Naive thymus-derived CD4-positive, alpha-beta T cell (primary cell): ENCODE results near the gene ACADL. TPM values are rescaled to one million over a fixed set of nuclear protein-coding genes. Genes with fewer than 3 reads are reported as not detected.

Source experiments
- ATAC-seq: fragments of 150-1000 bp; cut with Tn5 transposase; 2 replicates; pipeline ENCODE4 v1.10.0; 2021; ENCODE audit warnings: mild to moderate bottlenecking, moderate library complexity
- CTCF ChIA-PET: fragments of 350-600 bp; sonication (Branson Sonifier 250); formaldehyde crosslinking; loops from one replicate; lab custom pipeline; 2021; ENCODE audit warnings: antibody characterized with exemption; lab: Charles Lee
- POLR2A ChIA-PET: fragments of 350-600 bp; sonication (Branson Sonifier 250); formaldehyde crosslinking; loops from one replicate; lab custom pipeline; 2021; ENCODE audit warnings: antibody characterized with exemption, inconsistent platforms; lab: Charles Lee
- DNase-seq, 9 donors: peaks; one replicate each; pipeline versions ENCODE4 v3.0.0 to v3.0.0-alpha.2; 2020 to 2022; ENCODE audit warnings: mixed read lengths in 1 of 9
- H3K27ac ChIP-seq: one replicate; pipeline ENCODE4 v1.7.0; 2013; ENCODE audit warnings: mild to moderate bottlenecking, low read depth, low read length, moderate library complexity
- H3K27me3 ChIP-seq, 2 donors: one replicate each; pipeline ENCODE4 v1.7.0; 2013; ENCODE audit warnings: low read length in 2 of 2, mild to moderate bottlenecking in 2 of 2, moderate library complexity in 2 of 2; ENCODE audit not compliant: control insufficient read depth in 2 of 2, insufficient read depth in 2 of 2
- H3K36me3 ChIP-seq, 3 experiments: 1 replicate in 2 of 3; 2 replicates in 1 of 3; pipeline ENCODE4 v1.7.0; 2013; ENCODE audit warnings: low read length in 3 of 3, mild to moderate bottlenecking in 3 of 3, moderate library complexity in 1 of 3; ENCODE audit not compliant: insufficient read depth in 3 of 3, control insufficient read depth in 2 of 3
- H3K4me1 ChIP-seq, 2 donors: one replicate each; pipeline ENCODE4 v1.7.0; 2013; ENCODE audit warnings: low read length in 2 of 2, mild to moderate bottlenecking in 2 of 2, moderate library complexity in 1 of 2; ENCODE audit not compliant: control insufficient read depth in 2 of 2, insufficient read depth in 2 of 2
- H3K4me3 ChIP-seq: 2 replicates; pipeline ENCODE4 v1.7.0; 2013; ENCODE audit warnings: mild to moderate bottlenecking, low read length
- H3K9me3 ChIP-seq, 3 experiments: 1 replicate in 2 of 3; 2 replicates in 1 of 3; pipeline ENCODE4 v1.7.0; 2013; ENCODE audit warnings: low read length in 3 of 3; ENCODE audit not compliant: control insufficient read depth in 2 of 3
- H3K27ac Mint-ChIP-seq, 9 donors: one replicate each; pipeline ENCODE4 v1.8.0; 2020 to 2022; ENCODE audit warnings: mixed read lengths in 9 of 9, mild to moderate bottlenecking in 8 of 9, moderate library complexity in 5 of 9, inconsistent platforms in 2 of 9
- H3K27me3 Mint-ChIP-seq, 5 donors: one replicate each; pipeline ENCODE4 v1.8.0; 2021 to 2022; ENCODE audit warnings: mixed read lengths in 5 of 5, mild to moderate bottlenecking in 1 of 5
- H3K36me3 Mint-ChIP-seq, 5 donors: one replicate each; pipeline ENCODE4 v1.8.0; 2020 to 2022; ENCODE audit warnings: mixed read lengths in 5 of 5, mild to moderate bottlenecking in 3 of 5, inconsistent platforms in 1 of 5
- H3K4me1 Mint-ChIP-seq, 7 donors: one replicate each; pipeline ENCODE4 v1.8.0; 2020 to 2022; ENCODE audit warnings: mixed read lengths in 7 of 7, mild to moderate bottlenecking in 3 of 7, inconsistent platforms in 1 of 7
- H3K4me3 Mint-ChIP-seq, 10 donors: one replicate each; pipeline ENCODE4 v1.8.0; 2020 to 2022; ENCODE audit warnings: mild to moderate bottlenecking in 10 of 10, mixed read lengths in 10 of 10, moderate library complexity in 6 of 10, inconsistent platforms in 2 of 10
- H3K9me3 Mint-ChIP-seq, 11 donors: one replicate each; pipeline ENCODE4 v1.8.0; 2020 to 2022; ENCODE audit warnings: mixed read lengths in 11 of 11, mild to moderate bottlenecking in 4 of 11, inconsistent platforms in 1 of 11, moderate library complexity in 1 of 11
- intact Hi-C, 2 donors: fragments of 100-400 bp; cut with micrococcal nuclease; formaldehyde crosslinking; loops; one replicate each; pipeline ENCODE4 v1.15.1; 2023
- polyA plus RNA-seq, 2 donors: library from polyadenylated mRNA; unstranded; fragments of 300-500 nt; fragmentation: Illumina TruSeq; gene quantifications; one replicate each; pipeline ENCODE4 v1.2.3, GENCODE V29; 2021
- total RNA-seq, 6 experiments: library from RNA in 5 of 6; stranded (reverse) in 5 of 6; gene quantifications; 1 replicate in 5 of 6; 2 replicates in 1 of 6; pipeline ENCODE4 v1.2.3 and lab custom pipeline; 2021 to 2026

ACADL gene
- total and polyA plus RNA-seq, 7 experiments from 2014 or later, result not detected

- Histone ChIP-seq H3K27ac (no peak overlapping the region), H3K4me3 (no peak overlapping the region), H3K36me3 (no peaks in the 10 kb centered on the region), H3K27me3 (no peaks in the 10 kb centered on the region), H3K4me1 (no peaks in the 10 kb centered on the region), H3K9me3 (no peaks in the 10 kb centered on the region)
- intact Hi-C loops, result no loop called here
- no peak for ATAC-seq
- ChIA-PET POLR2A (no interaction called here), CTCF (no interaction called here)
- H3K4me3 Mint-ChIP-seq, result no peak overlapping the region
- no peak for DNase-seq
- no peaks in the 10 kb centered on the region for H3K4me1 Mint-ChIP-seq
- H3K9me3 Mint-ChIP-seq, result no peaks in the 10 kb centered on the region
- H3K27ac Mint-ChIP-seq, result no peak overlapping the region
- peaks cover 0 to 12% (median 8%) of the 10 kb centered on the region in 5 donors for H3K27me3 Mint-ChIP-seq
- no peaks in the 10 kb centered on the region for H3K36me3 Mint-ChIP-seq
These were observed 36.8 kb upstream of the ACADL start for GRCh38 chr2:210262036-210262435.

- H3K27ac Mint-ChIP-seq, result no peak overlapping the region
- no peak overlapping the region for H3K4me3 ChIP-seq
- no peaks in the 10 kb centered on the region for H3K36me3 Mint-ChIP-seq
- no peak overlapping the region for H3K27ac ChIP-seq
- H3K4me3 Mint-ChIP-seq, result no peak overlapping the region
- no peaks in the 10 kb centered on the region for H3K27me3 ChIP-seq
- peaks cover 0 to 6% (median 0%) of the 10 kb centered on the region in 5 donors for H3K27me3 Mint-ChIP-seq
- DNase-seq (no peak), ATAC-seq (no peak)
- no peaks in the 10 kb centered on the region for H3K4me1 ChIP-seq
- H3K9me3 Mint-ChIP-seq, result no peaks in the 10 kb centered on the region
- intact Hi-C loops, result no loop called here
- POLR2A ChIA-PET, result no interaction called here
- no peaks in the 10 kb centered on the region for H3K9me3 ChIP-seq
- no peaks in the 10 kb centered on the region for H3K4me1 Mint-ChIP-seq
- H3K36me3 ChIP-seq, result no peaks in the 10 kb centered on the region
- CTCF ChIA-PET, result no interaction called here
These were observed 34.4 kb upstream of the ACADL start for GRCh38 chr2:210259687-210260086.

DNA sequence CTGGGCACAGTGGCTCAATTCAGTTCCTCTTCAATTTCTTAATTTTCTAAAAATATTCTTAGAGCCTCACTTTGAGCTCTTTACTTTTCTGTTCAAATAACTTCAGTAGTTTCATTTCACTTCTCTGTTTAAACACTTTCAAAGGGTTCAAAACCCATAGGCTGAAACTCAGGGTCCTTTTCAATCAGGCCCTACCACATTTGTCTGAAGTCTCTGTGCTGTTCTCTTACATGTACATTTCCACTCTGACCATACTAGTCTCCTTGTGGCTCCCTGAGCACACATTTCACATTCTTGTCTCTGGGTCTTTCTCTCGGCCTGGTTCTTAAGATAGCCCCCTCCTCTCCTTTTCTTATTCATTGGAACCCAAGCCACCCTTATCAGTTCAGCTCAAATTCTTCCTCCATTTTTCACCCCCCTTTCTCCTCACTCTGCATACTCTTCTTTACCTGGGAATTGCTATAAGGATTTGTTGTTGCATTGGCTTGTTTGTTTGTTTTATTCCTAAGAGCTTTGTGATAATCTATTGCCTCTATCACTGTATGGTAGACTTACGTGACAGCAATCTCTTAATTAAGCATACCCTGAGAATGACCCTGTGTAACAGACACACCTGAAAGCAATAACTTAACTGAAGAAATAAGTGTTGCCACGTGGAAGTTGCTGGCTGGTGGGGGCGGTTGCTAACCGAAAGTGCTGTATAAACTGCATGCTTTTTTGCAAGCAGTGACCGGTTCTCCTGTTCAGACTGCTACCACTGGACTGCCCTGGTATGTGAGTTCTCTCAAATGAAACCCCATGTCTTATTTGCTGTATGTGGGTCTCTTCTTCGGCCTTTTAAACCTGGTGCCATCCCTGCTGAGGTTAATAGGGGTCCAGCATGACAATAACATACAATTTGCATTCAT lies 27.7 kb upstream of the ACADL start:
- Histone ChIP-seq H3K4me3 (no peak overlapping the region), H3K36me3 (no peaks in the 10 kb centered on the region), H3K9me3 (no peaks in the 10 kb centered on the region), H3K4me1 (no peaks in the 10 kb centered on the region), H3K27me3 (no peaks in the 10 kb centered on the region), H3K27ac (no peak overlapping the region)
- Mint-ChIP-seq H3K9me3 (no peaks in the 10 kb centered on the region), H3K4me1 (no peaks in the 10 kb centered on the region), H3K27me3 (peaks cover 0 to 5% (median 0%) of the 10 kb centered on the region in 5 donors), H3K27ac (no peak overlapping the region), H3K36me3 (no peaks in the 10 kb centered on the region), H3K4me3 (no peak overlapping the region)
- DNase-seq (no peak), ATAC-seq (no peak)
- intact Hi-C loops, result no loop called here
- ChIA-PET CTCF (no interaction called here), POLR2A (no interaction called here)

- Mint-ChIP-seq H3K27me3 (peaks cover 0 to 15% (median 0%) of the 10 kb centered on the region in 5 donors), H3K27ac (no peak overlapping the region), H3K9me3 (peaks cover 0 to 4% (median 0%) of the 10 kb centered on the region in 11 donors), H3K4me1 (no peaks in the 10 kb centered on the region), H3K4me3 (no peak overlapping the region), H3K36me3 (no peaks in the 10 kb centered on the region)
- no peaks in the 10 kb centered on the region for H3K9me3 ChIP-seq
- POLR2A ChIA-PET, result no interaction called here
- DNase-seq (no peak), ATAC-seq (no peak)
- no peaks in the 10 kb centered on the region for H3K36me3 ChIP-seq
- no peaks in the 10 kb centered on the region for H3K27me3 ChIP-seq
- intact Hi-C loops, result no loop called here
- H3K4me3 ChIP-seq, result no peak overlapping the region
- no peaks in the 10 kb centered on the region for H3K4me1 ChIP-seq
- no peak overlapping the region for H3K27ac ChIP-seq
- CTCF ChIA-PET, result no interaction called here
These were observed 25.4 kb upstream of the ACADL start for GRCh38 chr2:210250622-210251021.

DNA sequence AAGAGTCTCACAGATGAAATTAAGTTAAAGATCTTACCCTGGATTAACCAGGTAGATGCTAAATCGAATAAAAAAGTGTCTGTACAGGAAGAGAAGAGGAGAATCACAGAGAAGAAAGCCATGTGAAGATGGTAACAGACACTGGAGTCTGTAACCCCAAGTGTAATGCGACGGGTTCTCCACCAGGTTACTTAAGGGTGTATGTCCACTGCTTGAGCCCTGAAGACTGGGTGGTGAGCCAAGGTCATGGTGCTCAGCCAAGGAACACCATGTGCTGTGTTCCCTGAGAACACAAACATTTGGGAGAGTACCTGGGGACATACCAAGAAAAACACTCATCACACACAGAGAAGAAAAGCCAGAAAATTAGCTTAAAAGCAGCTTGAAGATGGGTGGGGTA lies 8.2 kb upstream of the ACADL start:
- H3K27me3 ChIP-seq, result peaks cover 0 to 3% of the 10 kb centered on the region in 2 donors
- no peak overlapping the region for H3K4me3 ChIP-seq
- Mint-ChIP-seq H3K27me3 (peaks cover 3 to 28% (median 20%) of the 10 kb centered on the region in 5 donors), H3K4me3 (no peak overlapping the region), H3K4me1 (no peaks in the 10 kb centered on the region), H3K9me3 (no peaks in the 10 kb centered on the region), H3K27ac (no peak overlapping the region), H3K36me3 (no peaks in the 10 kb centered on the region)
- no peak for ATAC-seq
- DNase-seq, result no peak
- ChIA-PET CTCF (no interaction called here), POLR2A (no interaction called here)
- intact Hi-C loops, result no loop called here
- no peaks in the 10 kb centered on the region for H3K36me3 ChIP-seq
- H3K27ac ChIP-seq, result no peak overlapping the region
- no peaks in the 10 kb centered on the region for H3K4me1 ChIP-seq
- H3K9me3 ChIP-seq, result no peaks in the 10 kb centered on the region

DNA sequence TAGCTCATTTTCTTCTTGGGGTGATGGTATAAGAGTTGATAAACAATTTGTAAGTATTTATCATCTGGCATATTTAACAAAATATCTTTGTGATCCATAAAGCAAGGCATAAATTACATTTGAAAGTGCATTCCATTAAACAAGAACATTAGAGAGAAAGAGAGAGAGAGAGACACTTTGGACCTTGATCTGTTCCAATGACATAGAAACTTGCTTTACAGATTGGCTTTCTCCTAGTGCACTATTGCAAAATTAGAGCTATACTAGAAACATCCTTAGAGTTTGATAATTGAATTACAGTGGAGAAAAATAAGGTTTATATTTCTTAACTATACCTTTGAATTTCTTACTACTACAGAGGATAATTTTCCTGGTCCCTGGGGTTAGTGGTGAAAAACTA lies 5.7 kb upstream of the ACADL start:
- Histone ChIP-seq H3K27ac (no peak overlapping the region), H3K4me1 (no peaks in the 10 kb centered on the region), H3K27me3 (no peaks in the 10 kb centered on the region), H3K9me3 (no peaks in the 10 kb centered on the region), H3K36me3 (no peaks in the 10 kb centered on the region), H3K4me3 (no peak overlapping the region)
- no peak for DNase-seq
- POLR2A ChIA-PET, result no interaction called here
- intact Hi-C loops, result no loop called here
- CTCF ChIA-PET, result interaction anchor here (1.1 kb wide), 1 partner anchor 9 kb away, joined by 3 read pairs; no protein-coding TSS in a partner anchor
- Mint-ChIP-seq H3K27me3 (peaks cover 17 to 38% (median 30%) of the 10 kb centered on the region in 5 donors), H3K27ac (no peak overlapping the region), H3K4me1 (peaks cover 0 to 2% (median 0%) of the 10 kb centered on the region in 7 donors), H3K36me3 (no peaks in the 10 kb centered on the region), H3K4me3 (no peak overlapping the region), H3K9me3 (no peaks in the 10 kb centered on the region)
- ATAC-seq, result no peak

- ChIA-PET CTCF (interaction anchor here (1.1 kb wide), 1 partner anchor 8 kb away, joined by 3 read pairs; no protein-coding TSS in a partner anchor), POLR2A (no interaction called here)
- Mint-ChIP-seq H3K27me3 (peaks cover 19 to 38% (median 33%) of the 10 kb centered on the region in 5 donors), H3K4me3 (no peak overlapping the region), H3K4me1 (peaks cover 0 to 4% (median 0%) of the 10 kb centered on the region in 7 donors), H3K9me3 (no peaks in the 10 kb centered on the region), H3K36me3 (no peaks in the 10 kb centered on the region), H3K27ac (no peak overlapping the region)
- H3K36me3 ChIP-seq, result no peaks in the 10 kb centered on the region
- no peaks in the 10 kb centered on the region for H3K9me3 ChIP-seq
- ATAC-seq (no peak), DNase-seq (no peak)
- no peak overlapping the region for H3K4me3 ChIP-seq
- no peaks in the 10 kb centered on the region for H3K4me1 ChIP-seq
- H3K27ac ChIP-seq, result no peak overlapping the region
- intact Hi-C loops, result no loop called here
- no peaks in the 10 kb centered on the region for H3K27me3 ChIP-seq
These were observed 5.3 kb upstream of the ACADL start for GRCh38 chr2:210230518-210230917.
